A549 (cell line): Measurements from ENCODE around the gene SFT2D2. TPM values are rescaled to one million over a fixed set of nuclear protein-coding genes. Genes with fewer than 3 reads are reported as not detected.

Source experiments
- ATAC-seq, 2 experiments: fragments of 200-7000 bp in 1 of 2; fragments of >200 bp in 1 of 2; cut with Nextera tagmentation in 1 of 2; cut with Tn5 transposase in 1 of 2; 3 replicates each; pipeline versions ENCODE4 v1.8.0 to v1.9.1; 2018 to 2020; ENCODE audit warnings: mild to moderate bottlenecking in 1 of 2, moderate library complexity in 1 of 2
- CTCF ChIA-PET: fragments of 300-600 bp; sonication (Branson Sonifier 250); formaldehyde crosslinking; extraction: SDS; loops from one replicate; lab custom pipeline; 2021; ENCODE audit warnings: antibody characterized with exemption, inconsistent platforms; lab: Yijun Ruan, JAX
- POLR2A ChIA-PET: fragments of 350-600 bp; formaldehyde crosslinking; extraction: SDS; loops from one replicate; lab custom pipeline; 2021; ENCODE audit warnings: antibody characterized with exemption, inconsistent platforms; lab: Yijun Ruan, JAX
- DNase-seq, 2 experiments: peaks; one replicate each; pipeline versions ENCODE4 v3.0.0 to v3.0.0-alpha.2; 2011 to 2016; ENCODE audit warnings: low read depth in 1 of 2, low spot score in 1 of 2
- FAIRE-seq: peaks from 2 replicates; lab custom pipeline; 2011; peaks lifted over from hg19 to GRCh38; lab: Jason Lieb, UNC
- H3K27ac ChIP-seq, 2 experiments: fragments of >200 bp; sonication (Bioruptor Twin); formaldehyde crosslinking; 3 replicates each; pipeline ENCODE4 v1.5.1; 2016 to 2017
- H3K4me1 ChIP-seq: fragments of >200 bp; sonication (Bioruptor Twin); formaldehyde crosslinking; 3 replicates; pipeline ENCODE4 v1.6.1; 2016
- H3K4me2 ChIP-seq: fragments of >200 bp; sonication (Bioruptor Twin); formaldehyde crosslinking; 3 replicates; pipeline ENCODE4 v1.6.1; 2016
- H3K4me3 ChIP-seq: fragments of >200 bp; sonication (Bioruptor Twin); formaldehyde crosslinking; 3 replicates; pipeline ENCODE4 v1.5.1; 2016
- H3K9me3 ChIP-seq: fragments of >200 bp; sonication (Bioruptor Twin); formaldehyde crosslinking; 3 replicates; pipeline ENCODE4 v1.6.1; 2016
- BHLHE40 ChIP-seq: IDR thresholded peaks from 2 replicates; pipeline ENCODE4 v1.6.1; 2012; ENCODE audit warnings: low read depth, low read length, inconsistent platforms
- CBX2 ChIP-seq: fragments of 200-600 bp; sonication (generic); IDR thresholded peaks from 2 replicates; pipeline ENCODE4 v1.6.1; 2016; ENCODE audit warnings: low read depth, mild to moderate bottlenecking, borderline replicate concordance
- CBX8 ChIP-seq: fragments of 200-600 bp; sonication (generic); IDR thresholded peaks from 2 replicates; pipeline ENCODE4 v1.6.1; 2016
- CHD2 ChIP-seq: fragments of 150-350 bp; IDR thresholded peaks from 2 replicates; pipeline ENCODE4 v1.6.1; 2014; ENCODE audit warnings: low read length; ENCODE audit not compliant: partially characterized antibody
- CHD4 ChIP-seq: fragments of 200-600 bp; sonication (generic); IDR thresholded peaks from 2 replicates; pipeline ENCODE4 v1.6.1; 2016; ENCODE audit warnings: antibody characterized with exemption, mild to moderate bottlenecking, borderline replicate concordance
- EHMT2 ChIP-seq: fragments of 200-600 bp; sonication (generic); IDR thresholded peaks from 2 replicates; pipeline ENCODE4 v1.6.1; 2016; ENCODE audit warnings: antibody characterized with exemption, low read depth, mild to moderate bottlenecking, moderate library complexity
- FOSB ChIP-seq: fragments of 250-450 bp; sonication (Bioruptor Pico); IDR thresholded peaks from 2 replicates; pipeline ENCODE4 v1.5.0; 2020; ENCODE audit warnings: mild to moderate bottlenecking, moderate library complexity
- HDAC2 ChIP-seq: fragments of 200-600 bp; sonication (generic); IDR thresholded peaks from 2 replicates; pipeline ENCODE4 v1.6.1; 2016
- HEYL ChIP-seq: fragments of 250-450 bp; sonication (Bioruptor Pico); IDR thresholded peaks from 2 replicates; pipeline ENCODE4 v1.8.0; 2021; ENCODE audit warnings: mild to moderate bottlenecking, moderate library complexity
- HOXB5 ChIP-seq: fragments of 250-450 bp; sonication (Bioruptor Pico); IDR thresholded peaks from 2 replicates; pipeline ENCODE4 v1.5.0; 2020; ENCODE audit warnings: mild to moderate bottlenecking, moderate library complexity
- JUN ChIP-seq, 2 experiments: fragments of >200 bp; sonication (Bioruptor Twin); formaldehyde crosslinking; IDR thresholded peaks; 2 replicates in 1 of 2; 3 replicates in 1 of 2; pipeline ENCODE4 v1.6.1; 2016 to 2017
- MYC ChIP-seq: IDR thresholded peaks from 2 replicates; pipeline ENCODE4 v1.6.1; 2012; ENCODE audit warnings: mild to moderate bottlenecking, inconsistent platforms, low read length, improper control_type of control experiment, borderline replicate concordance
- NR3C1 ChIP-seq: fragments of >200 bp; sonication (Bioruptor Twin); formaldehyde crosslinking; IDR thresholded peaks from 3 replicates; pipeline ENCODE4 v1.6.1; 2017
- POLR2A ChIP-seq: IDR thresholded peaks from 2 replicates; pipeline ENCODE4 v1.6.1; 2012; ENCODE audit warnings: mild to moderate bottlenecking, low read length
- POLR2AphosphoS2 ChIP-seq: conservative IDR thresholded peaks from 2 replicates; pipeline ENCODE4 v1.6.1; 2012; ENCODE audit warnings: low read length, improper control_type of control experiment, inconsistent platforms
- RCOR1 ChIP-seq: fragments of 150-350 bp; IDR thresholded peaks from 2 replicates; pipeline ENCODE4 v1.6.1; 2014; ENCODE audit warnings: antibody characterized with exemption, low read length, low read depth
- RFX5 ChIP-seq: fragments of 450-650 bp; IDR thresholded peaks from 2 replicates; pipeline ENCODE4 v1.7.1; 2014; ENCODE audit warnings: antibody characterized with exemption, mild to moderate bottlenecking, moderate library complexity
- RNF2 ChIP-seq: fragments of 200-600 bp; sonication (generic); IDR thresholded peaks from 2 replicates; pipeline ENCODE4 v1.6.1; 2016; ENCODE audit warnings: low read depth, mild to moderate bottlenecking, antibody characterized with exemption, moderate library complexity, borderline replicate concordance
- TFCP2L1 ChIP-seq: fragments of 250-450 bp; sonication (Bioruptor Pico); IDR thresholded peaks from 2 replicates; pipeline ENCODE4 v1.5.0; 2021; ENCODE audit warnings: mild to moderate bottlenecking
- ZC3H11A ChIP-seq: fragments of 450-650 bp; IDR thresholded peaks from 2 replicates; pipeline ENCODE4 v1.6.1; 2014; ENCODE audit warnings: antibody characterized with exemption, mild to moderate bottlenecking
- WGBS: methylation state at CpG from one replicate; pipeline ENCODE4 v1.1.6; 2017; ENCODE audit errors: missing lambda C conversion rate; 5-methylcytosine and 5-hydroxymethylcytosine counted together
- polyA plus RNA-seq, 4 experiments: library from polyadenylated mRNA; depleted of rRNA in 3 of 4; stranded (reverse); fragments of >200 nt; fragmentation: RNase III in 1 of 4; extraction: RNeasy Plus Mini Kit Qiagen cat#74134 plus additional on column Dnase treatment in 1 of 4; gene quantifications; 2 replicates in 3 of 4; 3 replicates in 1 of 4; pipeline ENCODE4 v1.2.3, GENCODE V29; 2011 to 2017
- TF ChIP-seq, protein P1 (sequence below): IDR thresholded peaks from 2 replicates; pipeline ENCODE4 v1.6.1; 2012
- TF ChIP-seq, protein P2 (sequence below): fragments of 250-450 bp; sonication (Bioruptor Pico); IDR thresholded peaks from 2 replicates; pipeline ENCODE4 v1.5.0; 2021; ENCODE audit warnings: mild to moderate bottlenecking, moderate library complexity, borderline replicate concordance
- TF ChIP-seq, protein P3 (sequence below): IDR thresholded peaks from 2 replicates; pipeline ENCODE4 v1.6.1; 2012
- TF ChIP-seq, protein P4 (sequence below): fragments of 150-350 bp; IDR thresholded peaks from 2 replicates; pipeline ENCODE4 v1.6.1; 2014; ENCODE audit warnings: low read depth, mild to moderate bottlenecking, low read length

The SFT2D2 gene
- polyA plus RNA-seq, 2 of the 4 experiments (the other 2 are of a cell fraction): 12.8 to 40.1 TPM

DNA sequence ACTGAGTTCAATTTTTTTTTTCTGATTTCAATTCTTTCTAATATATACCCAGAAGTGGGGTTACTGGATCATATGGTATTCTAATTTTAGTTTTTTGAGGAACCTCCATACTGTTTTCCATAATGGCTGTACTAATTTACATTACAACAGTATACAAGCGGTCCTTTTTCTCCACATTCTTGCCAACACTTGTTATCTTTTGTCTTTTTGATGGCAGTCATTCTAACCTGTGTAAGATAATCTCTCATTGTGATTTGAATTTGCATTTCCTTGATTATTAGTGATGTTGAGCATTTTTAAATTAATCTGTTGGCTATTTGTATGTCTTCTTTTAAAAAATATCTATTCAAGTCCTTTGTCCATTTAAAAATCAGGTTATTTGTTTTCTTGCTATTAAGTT is 33.8 kb downstream of the SFT2D2 start (continued):
- TF ChIP-seq, protein P1, sequence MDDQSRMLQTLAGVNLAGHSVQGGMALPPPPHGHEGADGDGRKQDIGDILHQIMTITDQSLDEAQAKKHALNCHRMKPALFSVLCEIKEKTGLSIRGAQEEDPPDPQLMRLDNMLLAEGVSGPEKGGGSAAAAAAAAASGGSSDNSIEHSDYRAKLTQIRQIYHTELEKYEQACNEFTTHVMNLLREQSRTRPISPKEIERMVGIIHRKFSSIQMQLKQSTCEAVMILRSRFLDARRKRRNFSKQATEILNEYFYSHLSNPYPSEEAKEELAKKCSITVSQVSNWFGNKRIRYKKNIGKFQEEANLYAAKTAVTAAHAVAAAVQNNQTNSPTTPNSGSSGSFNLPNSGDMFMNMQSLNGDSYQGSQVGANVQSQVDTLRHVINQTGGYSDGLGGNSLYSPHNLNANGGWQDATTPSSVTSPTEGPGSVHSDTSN: no peak
- TF ChIP-seq EHMT2: no peak

DNA sequence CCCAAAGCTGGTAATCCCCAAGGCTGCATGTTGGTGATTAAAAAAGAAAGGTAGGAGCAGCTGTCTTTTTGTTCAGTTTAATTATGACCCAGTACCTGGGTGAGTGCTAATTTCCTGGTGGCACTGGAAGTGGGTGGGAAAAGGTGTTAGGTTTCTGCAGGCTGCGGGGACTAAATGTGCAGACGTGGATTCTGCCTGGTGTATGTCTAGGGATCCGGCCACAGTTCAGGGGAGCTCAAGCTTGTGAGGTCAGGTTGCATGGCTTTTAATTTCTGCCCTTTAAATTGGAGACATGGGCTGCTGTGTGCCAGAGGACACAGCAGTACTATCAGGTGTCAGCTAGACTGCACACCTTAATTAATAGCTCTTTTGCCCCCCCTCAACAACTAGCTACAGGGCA is 34.6 kb downstream of the SFT2D2 start:
- FAIRE-seq (no peak), DNase-seq (no peak), ATAC-seq (no peak)
- Histone ChIP-seq H3K4me3 (no peak overlapping the region), H3K4me1 (no peaks in the 10 kb centered on the region), H3K4me2 (no peak overlapping the region), H3K9me3 (peaks cover 13% of the 10 kb centered on the region), H3K27ac (no peak overlapping the region)
- ChIA-PET CTCF (interaction anchor here (1.8 kb wide), 1 partner anchor 25 kb away, joined by 3 read pairs; no protein-coding TSS in a partner anchor), POLR2A (no interaction called here)
- TF ChIP-seq JUN (IDR thresholded peaks at IDR 0.05): no peak
- no peak for TF ChIP-seq POLR2AphosphoS2
- 98% methylated on average over 3 of the region's 3 CpGs for WGBS

DNA sequence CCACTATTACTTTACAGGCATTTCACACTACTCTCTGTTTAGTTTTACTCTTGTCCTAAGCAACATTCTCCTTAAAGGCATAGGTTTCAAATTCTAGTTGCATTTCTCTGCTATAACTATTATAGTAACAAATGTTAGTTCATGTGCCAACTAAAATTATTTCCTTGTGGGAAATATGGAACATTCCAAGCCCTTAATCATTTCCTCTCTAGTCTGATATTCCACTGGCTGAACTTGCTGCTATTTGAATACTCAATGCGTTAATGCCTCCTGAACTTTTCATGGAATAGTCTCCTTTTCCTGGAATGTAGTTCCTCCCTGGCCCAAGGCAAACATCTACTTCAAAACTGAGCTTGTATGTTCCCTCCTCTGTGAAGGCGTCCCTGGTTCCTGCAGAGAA is 35.6 kb downstream of the SFT2D2 start:
- WGBS: 87% methylated on average over 2 of the region's 2 CpGs
- no peak for ATAC-seq
- ChIA-PET POLR2A (no interaction called here), CTCF (interaction anchor here (0.8 to 1.8 kb wide), 2 partner anchors 26 to 169 kb away, joined by 3 read pairs; no protein-coding TSS in a partner anchor)
- DNase-seq: no peak
- TF ChIP-seq FOSB (CRISPR knock-in tag): no peak
- no peak for TF ChIP-seq EHMT2
- no peak for TF ChIP-seq RNF2
- no peak for TF ChIP-seq HEYL (CRISPR knock-in tag)
- no peak for TF ChIP-seq MYC
- no peak for TF ChIP-seq NR3C1
- TF ChIP-seq POLR2A: no peak
- TF ChIP-seq, protein P2, sequence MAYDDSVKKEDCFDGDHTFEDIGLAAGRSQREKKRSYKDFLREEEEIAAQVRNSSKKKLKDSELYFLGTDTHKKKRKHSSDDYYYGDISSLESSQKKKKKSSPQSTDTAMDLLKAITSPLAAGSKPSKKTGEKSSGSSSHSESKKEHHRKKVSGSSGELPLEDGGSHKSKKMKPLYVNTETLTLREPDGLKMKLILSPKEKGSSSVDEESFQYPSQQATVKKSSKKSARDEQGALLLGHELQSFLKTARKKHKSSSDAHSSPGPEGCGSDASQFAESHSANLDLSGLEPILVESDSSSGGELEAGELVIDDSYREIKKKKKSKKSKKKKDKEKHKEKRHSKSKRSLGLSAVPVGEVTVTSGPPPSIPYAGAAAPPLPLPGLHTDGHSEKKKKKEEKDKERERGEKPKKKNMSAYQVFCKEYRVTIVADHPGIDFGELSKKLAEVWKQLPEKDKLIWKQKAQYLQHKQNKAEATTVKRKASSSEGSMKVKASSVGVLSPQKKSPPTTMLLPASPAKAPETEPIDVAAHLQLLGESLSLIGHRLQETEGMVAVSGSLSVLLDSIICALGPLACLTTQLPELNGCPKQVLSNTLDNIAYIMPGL (CRISPR knock-in tag): no peak
- TF ChIP-seq BHLHE40: no peak
- TF ChIP-seq ZC3H11A: no peak
- no peak for TF ChIP-seq RFX5
- TF ChIP-seq, protein P3, sequence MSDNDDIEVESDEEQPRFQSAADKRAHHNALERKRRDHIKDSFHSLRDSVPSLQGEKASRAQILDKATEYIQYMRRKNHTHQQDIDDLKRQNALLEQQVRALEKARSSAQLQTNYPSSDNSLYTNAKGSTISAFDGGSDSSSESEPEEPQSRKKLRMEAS: no peak
- TF ChIP-seq CHD2: no peak
- no peak for TF ChIP-seq JUN (IDR thresholded peaks at IDR 0.05)
- no peak for TF ChIP-seq POLR2AphosphoS2
- no peak for TF ChIP-seq TFCP2L1
- TF ChIP-seq, protein P4, sequence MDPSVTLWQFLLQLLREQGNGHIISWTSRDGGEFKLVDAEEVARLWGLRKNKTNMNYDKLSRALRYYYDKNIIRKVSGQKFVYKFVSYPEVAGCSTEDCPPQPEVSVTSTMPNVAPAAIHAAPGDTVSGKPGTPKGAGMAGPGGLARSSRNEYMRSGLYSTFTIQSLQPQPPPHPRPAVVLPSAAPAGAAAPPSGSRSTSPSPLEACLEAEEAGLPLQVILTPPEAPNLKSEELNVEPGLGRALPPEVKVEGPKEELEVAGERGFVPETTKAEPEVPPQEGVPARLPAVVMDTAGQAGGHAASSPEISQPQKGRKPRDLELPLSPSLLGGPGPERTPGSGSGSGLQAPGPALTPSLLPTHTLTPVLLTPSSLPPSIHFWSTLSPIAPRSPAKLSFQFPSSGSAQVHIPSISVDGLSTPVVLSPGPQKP: no peak
- Histone ChIP-seq H3K4me2 (no peak overlapping the region), H3K4me3 (no peak overlapping the region), H3K27ac (no peak overlapping the region), H3K9me3 (peaks cover 3% of the 10 kb centered on the region; the same call in 2 of the 3 replicates), H3K4me1 (no peaks in the 10 kb centered on the region)
- no peak for FAIRE-seq

DNA sequence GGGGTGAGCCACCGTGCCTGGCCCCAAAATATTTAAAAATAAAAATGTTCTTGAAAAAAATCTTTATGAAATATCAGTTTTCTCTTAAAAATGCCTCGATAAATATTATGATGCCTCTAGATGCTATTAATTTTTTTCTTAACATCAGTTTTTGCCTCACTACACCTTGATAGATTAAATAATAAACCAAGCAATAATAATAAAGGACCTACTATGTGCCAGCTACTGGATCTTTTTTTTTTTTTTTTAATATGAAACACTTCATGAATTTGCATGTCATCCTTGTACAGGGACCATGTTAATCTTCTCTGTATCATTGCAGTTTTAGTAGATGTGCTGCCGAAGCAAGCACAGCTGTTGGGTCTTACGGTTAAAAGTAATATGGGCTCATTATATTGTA is 37.3 kb downstream of the SFT2D2 start:
- CTCF ChIA-PET: interaction anchor here (1.2 kb wide), 1 partner anchor 80 kb away, joined by 5 read pairs; no protein-coding TSS in a partner anchor
- FAIRE-seq: no peak
- H3K4me3 ChIP-seq: no peak overlapping the region
- DNase-seq: no peak
- no peak for TF ChIP-seq HOXB5 (CRISPR knock-in tag)
- no peak for TF ChIP-seq CHD4
- TF ChIP-seq HDAC2: no peak
- no peak for TF ChIP-seq CBX8
- no peak for TF ChIP-seq CBX2
- TF ChIP-seq RCOR1: no peak
- no peaks in the 10 kb centered on the region for H3K9me3 ChIP-seq
- no peak for ATAC-seq
- no peak overlapping the region for H3K4me2 ChIP-seq
- WGBS: 78% methylated on average over 4 of the region's 4 CpGs
- POLR2A ChIA-PET: no interaction called here
- no peak overlapping the region for H3K27ac ChIP-seq
- no peaks in the 10 kb centered on the region for H3K4me1 ChIP-seq
